ENCODE measurements around the gene LPCAT1.

DNA sequence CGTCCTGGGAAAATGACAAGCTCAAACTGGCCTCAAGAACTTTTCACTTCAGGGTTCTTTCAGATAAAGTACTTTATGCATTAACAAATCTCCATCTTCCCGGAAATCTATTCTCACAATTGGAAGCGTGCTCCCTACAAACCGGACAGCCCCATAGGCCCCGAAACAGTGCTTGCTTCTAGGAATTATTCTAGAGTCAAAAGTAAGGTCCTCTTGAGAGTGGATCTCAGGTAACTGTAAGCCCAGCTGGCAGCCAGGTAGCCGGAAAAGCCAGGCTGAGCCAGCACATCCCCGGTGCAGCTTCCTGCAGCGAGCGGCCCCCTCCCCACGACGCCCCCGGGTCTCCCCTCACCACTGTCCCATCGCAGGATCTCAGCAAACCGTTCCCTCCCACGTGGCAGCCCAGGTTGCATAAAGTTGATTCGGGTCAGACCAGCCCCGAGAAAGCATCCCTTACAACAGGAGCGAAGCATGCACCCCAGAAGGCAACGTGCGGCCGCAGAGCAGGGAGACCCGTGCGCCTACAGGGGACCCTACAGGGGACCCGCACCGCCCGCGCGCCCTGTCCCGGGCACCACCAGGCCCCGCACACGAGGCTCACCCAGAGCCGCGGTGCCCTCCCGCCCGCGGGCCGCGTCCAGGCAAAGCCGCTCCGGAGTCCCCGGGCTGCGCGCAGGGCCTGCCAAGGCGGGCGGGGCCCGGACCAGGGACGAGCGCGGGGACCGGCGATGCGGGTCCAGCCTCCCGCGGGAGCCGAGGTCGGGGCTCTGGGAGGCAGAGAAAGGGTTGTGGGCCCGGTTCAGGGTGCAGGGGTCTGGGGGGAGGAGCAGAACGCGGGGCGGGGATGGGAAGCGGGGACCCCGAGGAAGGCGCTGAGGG, 920 bp downstream of the LPCAT1 start:
- TF ChIP-seq TCF7 (IDR thresholded peaks at IDR 0.05; ENCODE audit: borderline replicate concordance) (no peak), CEBPB (IDR thresholded peaks at IDR 0.05; ENCODE audit: borderline replicate concordance in 1 of 2, low read depth in 2 of 2, low read length in 2 of 2) (no peak), DPF2 (IDR thresholded peaks at IDR 0.05) (no peak), SREBF2 (IDR thresholded peaks at IDR 0.05; ENCODE audit: low read length) (no peak), TAF1 (IDR thresholded peaks at IDR 0.05; ENCODE audit: borderline replicate concordance, low read depth, low read length) (no peak), POLR2AphosphoS2 (IDR thresholded peaks at IDR 0.05; ENCODE audit: low read depth, low read length) (no peak), E4F1 (IDR thresholded peaks at IDR 0.05; ENCODE audit: borderline replicate concordance, partially characterized antibody) (no peak), POLR2AphosphoS5 (IDR thresholded peaks at IDR 0.05; ENCODE audit: low read length) (no peak), MYB (IDR thresholded peaks at IDR 0.05; ENCODE audit: borderline replicate concordance, low read depth, low read length) (no peak)
- TF ChIP-seq, protein P1, sequence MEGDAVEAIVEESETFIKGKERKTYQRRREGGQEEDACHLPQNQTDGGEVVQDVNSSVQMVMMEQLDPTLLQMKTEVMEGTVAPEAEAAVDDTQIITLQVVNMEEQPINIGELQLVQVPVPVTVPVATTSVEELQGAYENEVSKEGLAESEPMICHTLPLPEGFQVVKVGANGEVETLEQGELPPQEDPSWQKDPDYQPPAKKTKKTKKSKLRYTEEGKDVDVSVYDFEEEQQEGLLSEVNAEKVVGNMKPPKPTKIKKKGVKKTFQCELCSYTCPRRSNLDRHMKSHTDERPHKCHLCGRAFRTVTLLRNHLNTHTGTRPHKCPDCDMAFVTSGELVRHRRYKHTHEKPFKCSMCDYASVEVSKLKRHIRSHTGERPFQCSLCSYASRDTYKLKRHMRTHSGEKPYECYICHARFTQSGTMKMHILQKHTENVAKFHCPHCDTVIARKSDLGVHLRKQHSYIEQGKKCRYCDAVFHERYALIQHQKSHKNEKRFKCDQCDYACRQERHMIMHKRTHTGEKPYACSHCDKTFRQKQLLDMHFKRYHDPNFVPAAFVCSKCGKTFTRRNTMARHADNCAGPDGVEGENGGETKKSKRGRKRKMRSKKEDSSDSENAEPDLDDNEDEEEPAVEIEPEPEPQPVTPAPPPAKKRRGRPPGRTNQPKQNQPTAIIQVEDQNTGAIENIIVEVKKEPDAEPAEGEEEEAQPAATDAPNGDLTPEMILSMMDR (IDR thresholded peaks at IDR 0.05 in 2 of 3, conservative IDR thresholded peaks at IDR 0.05 in 1 of 3; ENCODE audit: control insufficient read depth in 2 of 3, extremely low read depth in 1 of 3, insufficient read depth in 1 of 3, low read depth in 3 of 3, low read length in 3 of 3) = no peak
